Left lung (tissue), 10 donors: ENCODE measurements around the gene CAVIN1. TPM values are rescaled to one million over a fixed set of nuclear protein-coding genes. Genes with fewer than 3 reads are reported as not detected.
"Not testable (repeated sequence)": the region's sequence is repeated elsewhere in the genome, so short reads cannot be mapped to it uniquely, and the experiment has no call there.

Experiments used
- ATAC-seq: fragments of 200-7000 bp; cut with Tn5 transposase; one replicate; pipeline ENCODE4 v1.9.1; 2020; ENCODE audit warnings: moderate library complexity
- DNase-seq, 4 donors: peaks; one replicate each; pipeline ENCODE4 v3.0.0-alpha.2; 2013 to 2020
- H3K27ac ChIP-seq, 2 donors: fragments of 200-600 bp; sonication (generic) in 1 of 2; one replicate each; pipeline versions ENCODE4 v1.5.0 to v1.8.0; 2020 to 2021
- H3K27me3 ChIP-seq, 2 donors: fragments of 200-600 bp; sonication (generic) in 1 of 2; one replicate each; pipeline versions ENCODE4 v1.5.0 to v1.8.0; 2020 to 2021
- H3K36me3 ChIP-seq, 2 donors: fragments of 200-600 bp; sonication (generic) in 1 of 2; one replicate each; pipeline versions ENCODE4 v1.5.0 to v1.8.0; 2020 to 2021
- H3K4me1 ChIP-seq, 2 donors: fragments of 200-600 bp; one replicate each; pipeline ENCODE4 v1.8.0; 2021
- H3K4me3 ChIP-seq, 2 donors: fragments of 200-600 bp; sonication (generic) in 1 of 2; one replicate each; pipeline versions ENCODE4 v1.5.0 to v1.8.0; 2020 to 2021; ENCODE audit warnings: mild to moderate bottlenecking in 1 of 2
- H3K9me3 ChIP-seq, 2 donors: fragments of 200-600 bp; sonication (generic) in 1 of 2; one replicate each; pipeline versions ENCODE4 v1.5.0 to v1.8.0; 2020 to 2021
- CTCF ChIP-seq, 2 donors: fragments of 200-600 bp; sonication (generic) in 1 of 2; IDR thresholded peaks; one replicate each; pipeline versions ENCODE4 v1.5.0 to v1.8.0; 2021; ENCODE audit warnings: antibody characterized with exemption in 2 of 2
- intact Hi-C, 2 donors: fragments of 100-400 bp; cut with DNase I; formaldehyde crosslinking; loops; one replicate each; pipeline versions ENCODE4 v1.11.2 to v1.14.2; 2022
- polyA plus RNA-seq, 6 donors: library from polyadenylated mRNA; unstranded; fragments of 120-200 nt; gene quantifications; one replicate each; pipeline ENCODE4 v1.2.1, GENCODE V29; 2013; ENCODE audit not compliant: insufficient read length in 6 of 6
- total RNA-seq, 2 donors: library from RNA; stranded (reverse); fragmentation: NEBNext Ultra II Directional; extraction: Animal tissue kit (Norgen Biotek cat#: 25700); gene quantifications; one replicate each; pipeline ENCODE4 v1.2.1, GENCODE V29; 2021
- donor health status: DM: no; HTN: yes; CAD: no.
- donor health status: DM: no; HTN: no; CAD: no.

Gene CAVIN1
- total and polyA plus RNA-seq, 8 donors = 163 to 320 (median 211) TPM

- H3K36me3 ChIP-seq = peaks cover 0 to 38% of the 10 kb centered on the region in 2 donors
- intact Hi-C loops = no loop called here
Observed at GRCh38 chr17:42372142-42372541, 50.9 kb downstream of the CAVIN1 start.

DNA sequence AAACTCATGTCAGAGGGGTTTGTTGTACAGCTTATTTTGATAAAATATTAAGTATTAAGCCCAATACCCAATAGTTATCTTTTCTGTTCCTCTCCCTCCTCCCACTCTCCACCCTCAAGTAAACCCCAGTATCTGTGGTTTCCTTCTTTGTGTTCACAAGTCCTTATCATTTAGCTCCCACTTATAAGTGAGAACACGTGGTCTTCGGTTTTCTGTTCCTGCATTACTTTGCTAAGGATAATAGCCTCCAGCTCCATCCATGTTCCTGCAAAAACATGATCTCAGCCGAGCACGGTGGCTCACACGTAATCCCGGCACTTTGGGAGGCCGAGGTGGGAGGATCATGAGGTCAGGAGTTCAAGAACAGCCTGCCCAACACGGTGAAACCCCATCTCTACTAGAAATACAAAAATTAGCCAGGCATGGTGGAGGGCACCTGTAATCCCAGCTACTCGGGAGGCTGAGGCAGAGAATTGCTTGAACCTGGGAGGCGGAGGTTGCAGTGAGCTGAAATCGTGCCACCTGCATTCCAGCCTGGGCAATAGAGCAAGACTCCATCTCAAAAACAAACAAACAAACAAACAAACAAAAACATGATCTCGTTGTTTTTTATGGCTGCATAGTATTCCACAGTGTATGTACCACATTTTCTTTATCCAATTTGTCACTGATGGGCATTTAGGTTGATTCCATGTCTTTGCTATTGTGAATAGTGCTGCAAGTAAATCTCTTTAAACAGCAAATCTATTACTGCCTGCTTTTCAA is 54.1 kb downstream of the CAVIN1 start:
- DNase-seq, ATAC-seq, H3K9me3 ChIP-seq, intact Hi-C loops, H3K4me3 ChIP-seq, H3K27me3 ChIP-seq: not testable (repeated sequence)
- Histone ChIP-seq H3K36me3 (peaks cover 0 to 45% of the 10 kb centered on the region in 2 donors), H3K27ac (peak overlapping the region in 1 of 2 donors; percentile 78), H3K4me1 (peaks cover 24 to 74% of the 10 kb centered on the region in 2 donors)

More at GRCh38 chr17:42372142-42372541, 50.9 kb downstream of the CAVIN1 start:
- no peaks in the 10 kb centered on the region for H3K27me3 ChIP-seq
- TF ChIP-seq CTCF (IDR thresholded peaks at IDR 0.05) = no peak
- DNase-seq (no peak), ATAC-seq (no peak)
- no peak overlapping the region for H3K27ac ChIP-seq
- no peaks in the 10 kb centered on the region for H3K9me3 ChIP-seq
- no peak overlapping the region for H3K4me3 ChIP-seq
- H3K4me1 ChIP-seq = peaks cover 10 to 60% of the 10 kb centered on the region in 2 donors

- H3K9me3 ChIP-seq, DNase-seq, intact Hi-C loops, ATAC-seq, H3K27me3 ChIP-seq, H3K4me3 ChIP-seq: not testable (repeated sequence)
- Histone ChIP-seq H3K36me3 (peaks cover 0 to 44% of the 10 kb centered on the region in 2 donors), H3K4me1 (peaks cover 24 to 77% of the 10 kb centered on the region in 2 donors), H3K27ac (peak overlapping the region in 1 of 2 donors; percentile 78)
Observed at GRCh38 chr17:42368310-42368709, 54.7 kb downstream of the CAVIN1 start.

DNA sequence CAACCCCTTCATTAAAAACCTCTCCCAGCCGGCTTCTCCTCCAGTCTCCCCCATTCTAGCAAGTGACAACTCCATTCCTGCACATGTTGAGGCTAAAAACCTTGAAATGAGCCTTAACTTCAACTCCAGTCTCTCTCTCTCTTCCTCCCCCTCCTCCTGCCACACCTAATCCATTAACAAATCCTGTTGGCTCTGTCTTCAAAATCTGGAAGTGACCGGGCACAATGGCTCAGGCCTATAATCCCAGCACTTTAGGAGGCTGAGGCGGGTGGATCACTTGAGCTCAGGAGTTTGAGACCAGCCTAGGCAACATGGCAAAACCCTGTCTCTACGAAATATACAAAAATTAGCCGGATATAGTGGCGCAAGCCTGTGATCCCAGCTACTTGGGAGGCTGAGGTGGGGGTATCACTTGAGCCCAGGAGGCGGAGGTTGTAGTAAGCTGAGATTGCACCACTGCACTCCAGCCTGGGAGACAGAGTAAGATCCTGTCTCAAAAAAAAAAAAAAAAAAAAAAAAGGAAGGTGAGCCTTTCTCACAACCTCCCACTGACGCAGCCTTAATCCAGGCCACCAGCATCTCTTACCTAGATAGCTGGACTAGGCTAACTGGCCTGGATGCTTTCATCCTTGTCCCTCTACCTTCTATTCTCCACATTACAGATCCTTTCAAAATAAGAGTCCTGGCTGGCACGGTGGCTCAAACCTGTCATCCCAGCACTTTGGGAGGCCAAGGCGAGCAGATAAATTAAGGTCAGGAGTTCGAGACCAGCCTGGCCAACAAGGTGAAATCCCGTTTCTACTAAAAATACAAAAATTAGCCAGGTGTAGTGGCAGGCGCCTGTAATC is 56.7 kb downstream of the CAVIN1 start:
- Histone ChIP-seq H3K27ac (peak overlapping the region; percentile 73 to 78), H3K36me3 (peaks cover 0 to 27% of the 10 kb centered on the region in 2 donors), H3K4me1 (peaks cover 36 to 96% of the 10 kb centered on the region in 2 donors), H3K4me3 (peak overlapping the region in 1 of 2 donors; percentile 11)
- peak; percentile 17 for ATAC-seq
- H3K27me3 ChIP-seq, intact Hi-C loops, H3K9me3 ChIP-seq: not testable (repeated sequence)
- peak in 1 of 4 donors; percentile 44 for DNase-seq

GRCh38 chr17:42365136-42365535 is 57.9 kb downstream of the CAVIN1 start:
- H3K4me3 ChIP-seq = no peak overlapping the region
- peaks cover 0 to 14% of the 10 kb centered on the region in 2 donors for H3K36me3 ChIP-seq
- DNase-seq (no peak), ATAC-seq (no peak)
- H3K27ac ChIP-seq = peak overlapping the region in 1 of 2 donors; percentile 13
- intact Hi-C loops = no loop called here
- peaks cover 36 to 98% of the 10 kb centered on the region in 2 donors for H3K4me1 ChIP-seq
- TF ChIP-seq CTCF (IDR thresholded peaks at IDR 0.05) = no peak
- H3K27me3 ChIP-seq = no peaks in the 10 kb centered on the region
- H3K9me3 ChIP-seq = no peaks in the 10 kb centered on the region

DNA sequence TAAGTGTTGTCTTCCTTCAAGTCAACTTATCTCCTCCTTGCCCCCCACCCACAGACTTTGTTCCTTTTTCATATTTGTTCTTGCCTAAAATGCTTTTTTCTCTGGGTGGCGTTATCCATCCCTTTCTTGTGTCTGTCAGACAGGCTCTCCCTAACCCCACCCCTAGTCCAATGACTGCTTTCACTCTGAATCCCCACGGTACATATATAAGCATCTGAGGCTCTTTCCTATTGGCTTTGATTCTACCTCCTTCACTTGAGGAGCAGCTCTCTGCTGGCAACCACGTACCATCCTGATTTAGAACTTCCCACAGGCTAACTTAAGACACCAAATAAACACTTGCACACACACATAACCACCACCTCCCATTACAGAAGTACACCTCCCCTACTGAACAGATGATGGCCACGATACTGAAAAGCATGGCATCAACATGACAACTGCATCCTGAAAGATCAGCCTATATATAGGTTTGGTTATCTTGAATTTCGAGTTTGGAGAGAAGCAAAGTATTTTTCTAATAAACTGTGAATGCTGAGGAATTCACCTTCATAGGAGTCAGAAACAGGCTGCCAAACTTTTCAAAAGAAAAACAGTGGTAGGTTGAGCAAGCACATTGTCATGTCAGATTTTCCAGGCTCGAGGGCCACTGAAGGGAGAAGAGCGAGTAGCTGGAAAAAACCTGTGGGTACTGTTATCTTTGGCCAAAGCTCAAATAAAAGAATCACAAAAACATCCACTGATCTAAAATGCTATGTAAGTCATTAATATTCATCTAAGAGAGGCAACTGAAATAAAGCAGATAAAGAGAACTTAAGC is 59.1 kb downstream of the CAVIN1 start:
- Histone ChIP-seq H3K27me3 (no peaks in the 10 kb centered on the region), H3K36me3 (peaks cover 0 to 10% of the 10 kb centered on the region in 2 donors), H3K4me1 (peaks cover 40 to 95% of the 10 kb centered on the region in 2 donors), H3K27ac (peak overlapping the region in 1 of 2 donors; percentile 14), H3K9me3 (no peaks in the 10 kb centered on the region), H3K4me3 (no peak overlapping the region)
- no peak for ATAC-seq
- intact Hi-C loops = no loop called here
- no peak for TF ChIP-seq CTCF (IDR thresholded peaks at IDR 0.05)
- no peak for DNase-seq
